HL-60 (cell line): ENCODE data around the gene MLXIPL.

ENCODE experiments used
- DNase-seq, 2 experiments: peaks; one replicate each; pipeline ENCODE4 v3.0.0-alpha.2; 2010 to 2020; ENCODE audit warnings: low read depth in 1 of 2, low spot score in 1 of 2
- H3K27ac ChIP-seq: fragments of 250-450 bp; sonication (Bioruptor Pico); replicated peaks from 2 replicates; pipeline ENCODE4 v1.5.1; 2020; ENCODE audit warnings: mild to moderate bottlenecking, moderate library complexity
- H3K27me3 ChIP-seq: fragments of 250-450 bp; sonication (Bioruptor Pico); 2 replicates; pipeline ENCODE4 v1.5.1; 2021; ENCODE audit warnings: mild to moderate bottlenecking, moderate library complexity; ENCODE audit not compliant: insufficient read depth, poor library complexity, severe bottlenecking
- H3K4me3 ChIP-seq: replicated peaks from 2 replicates; pipeline ENCODE4 v1.5.1; 2011; ENCODE audit warnings: mild to moderate bottlenecking, control low read depth, low read length; ENCODE audit not compliant: insufficient read depth
- GABPA ChIP-seq: IDR thresholded peaks from 2 replicates; pipeline ENCODE4 v1.6.1; 2012; ENCODE audit warnings: low read depth
- POLR2AphosphoS5 ChIP-seq: IDR thresholded peaks from 2 replicates; pipeline ENCODE4 v1.6.1; 2012; ENCODE audit warnings: low read depth
- REST ChIP-seq: IDR thresholded peaks from 2 replicates; pipeline ENCODE4 v1.6.1; 2012; ENCODE audit warnings: low read depth; ENCODE audit not compliant: insufficient replicate concordance
- SPI1 ChIP-seq: IDR thresholded peaks from 2 replicates; pipeline ENCODE4 v1.6.1; 2012; ENCODE audit warnings: low read depth, mild to moderate bottlenecking, borderline replicate concordance
- TF ChIP-seq, protein P1 (sequence below): IDR thresholded peaks from one replicate; pipeline ENCODE4 v1.5.1; 2011; ENCODE audit warnings: low read length, control low read depth, inconsistent platforms; ENCODE audit not compliant: insufficient read depth

The MLXIPL gene

GRCh38 chr7:73577627-73578341, 46.5 kb downstream of the MLXIPL start:
- TF ChIP-seq REST, result no peak
- TF ChIP-seq SPI1, result no peak
- DNase-seq, result peak in 1 of 2 experiments; percentile 20
- peak overlapping the region; percentile 91 for H3K4me3 ChIP-seq
- no peaks in the 10 kb centered on the region for H3K27me3 ChIP-seq
- H3K27ac ChIP-seq, result peak overlapping the region; percentile 89

DNA sequence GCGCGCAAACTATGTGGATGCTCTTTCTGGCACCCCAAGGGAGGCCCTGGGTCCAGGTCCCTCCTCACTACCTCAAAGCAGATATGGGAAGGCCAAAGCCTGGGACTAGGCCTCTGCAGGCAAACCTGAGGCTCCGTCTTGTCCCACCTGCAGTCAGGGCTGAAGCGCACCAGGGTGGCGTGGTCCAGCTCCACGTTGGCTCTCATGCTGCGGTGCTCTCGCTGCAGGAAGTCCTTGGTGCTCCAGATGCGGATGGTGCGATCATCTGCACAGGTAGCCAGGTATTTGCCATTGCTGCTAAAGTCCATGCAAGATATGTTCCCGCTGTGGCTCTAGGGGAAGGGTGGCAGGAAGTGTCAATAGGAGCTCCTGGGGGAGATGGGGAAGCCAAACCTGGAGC, 50.5 kb downstream of the MLXIPL start:
- Histone ChIP-seq H3K4me3 (no peak overlapping the region), H3K27me3 (no peaks in the 10 kb centered on the region), H3K27ac (no peak overlapping the region)
- no peak for DNase-seq
- TF ChIP-seq REST (no peak), GABPA (no peak), SPI1 (no peak), POLR2AphosphoS5 (no peak)
- TF ChIP-seq, protein P1, sequence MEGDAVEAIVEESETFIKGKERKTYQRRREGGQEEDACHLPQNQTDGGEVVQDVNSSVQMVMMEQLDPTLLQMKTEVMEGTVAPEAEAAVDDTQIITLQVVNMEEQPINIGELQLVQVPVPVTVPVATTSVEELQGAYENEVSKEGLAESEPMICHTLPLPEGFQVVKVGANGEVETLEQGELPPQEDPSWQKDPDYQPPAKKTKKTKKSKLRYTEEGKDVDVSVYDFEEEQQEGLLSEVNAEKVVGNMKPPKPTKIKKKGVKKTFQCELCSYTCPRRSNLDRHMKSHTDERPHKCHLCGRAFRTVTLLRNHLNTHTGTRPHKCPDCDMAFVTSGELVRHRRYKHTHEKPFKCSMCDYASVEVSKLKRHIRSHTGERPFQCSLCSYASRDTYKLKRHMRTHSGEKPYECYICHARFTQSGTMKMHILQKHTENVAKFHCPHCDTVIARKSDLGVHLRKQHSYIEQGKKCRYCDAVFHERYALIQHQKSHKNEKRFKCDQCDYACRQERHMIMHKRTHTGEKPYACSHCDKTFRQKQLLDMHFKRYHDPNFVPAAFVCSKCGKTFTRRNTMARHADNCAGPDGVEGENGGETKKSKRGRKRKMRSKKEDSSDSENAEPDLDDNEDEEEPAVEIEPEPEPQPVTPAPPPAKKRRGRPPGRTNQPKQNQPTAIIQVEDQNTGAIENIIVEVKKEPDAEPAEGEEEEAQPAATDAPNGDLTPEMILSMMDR, result no peak

DNA sequence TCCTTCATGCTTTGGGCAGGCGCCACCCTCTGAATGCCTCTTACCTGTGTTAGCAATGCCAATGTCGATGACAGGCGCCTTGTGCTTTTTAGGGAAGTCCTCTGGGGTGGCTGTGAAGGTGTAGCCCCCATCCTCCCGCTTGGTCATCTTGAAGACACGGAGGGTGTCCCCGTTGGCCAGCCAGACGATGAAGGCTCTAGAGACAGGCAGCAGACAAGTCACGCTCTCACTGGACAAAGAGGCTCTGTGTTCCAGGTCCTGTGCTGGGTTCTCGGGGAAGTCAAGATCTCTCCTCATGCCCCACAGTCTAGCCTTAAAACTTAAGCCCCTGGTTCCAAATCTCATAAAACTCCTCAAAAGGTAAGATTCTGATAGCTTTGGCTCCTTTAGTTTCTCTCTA, 51.0 kb downstream of the MLXIPL start:
- Histone ChIP-seq H3K27me3 (no peaks in the 10 kb centered on the region), H3K27ac (no peak overlapping the region), H3K4me3 (no peak overlapping the region)
- no peak for TF ChIP-seq GABPA
- TF ChIP-seq, protein P1, result no peak
- no peak for TF ChIP-seq REST
- TF ChIP-seq POLR2AphosphoS5, result no peak
- TF ChIP-seq SPI1, result no peak
- no peak for DNase-seq
